Fibroblast of the aortic adventitia (primary cell): ENCODE data around the gene CNTN3. TPM values are rescaled to one million over a fixed set of nuclear protein-coding genes. Genes with fewer than 3 reads are reported as not detected.
A peak's percentile ranks its signal among the peaks of the same experiment; 100 is the strongest.

Source experiments
- DNase-seq: peaks from one replicate; pipeline ENCODE4 v3.0.0-alpha.2; 2010; ENCODE audit warnings: low read depth
- H3K4me3 ChIP-seq: 2 replicates; pipeline ENCODE4 v1.5.1; 2011; ENCODE audit warnings: low read depth, mild to moderate bottlenecking, control low read depth, low read length, moderate library complexity
- total RNA-seq: library from RNA; depleted of rRNA; stranded (reverse); fragments of >200 nt; gene quantifications from 2 replicates; pipeline ENCODE4 v1.2.3, GENCODE V29; 2012; ENCODE audit warnings: low replicate concordance
- TF ChIP-seq, protein P1 (sequence below): IDR thresholded peaks from 2 replicates; pipeline ENCODE4 v1.5.1; 2011; ENCODE audit warnings: mild to moderate bottlenecking, low read length, control low read depth, inconsistent platforms; ENCODE audit not compliant: insufficient read depth

CNTN3 gene
- total RNA-seq, 1 donor = 2.4 TPM

DNA sequence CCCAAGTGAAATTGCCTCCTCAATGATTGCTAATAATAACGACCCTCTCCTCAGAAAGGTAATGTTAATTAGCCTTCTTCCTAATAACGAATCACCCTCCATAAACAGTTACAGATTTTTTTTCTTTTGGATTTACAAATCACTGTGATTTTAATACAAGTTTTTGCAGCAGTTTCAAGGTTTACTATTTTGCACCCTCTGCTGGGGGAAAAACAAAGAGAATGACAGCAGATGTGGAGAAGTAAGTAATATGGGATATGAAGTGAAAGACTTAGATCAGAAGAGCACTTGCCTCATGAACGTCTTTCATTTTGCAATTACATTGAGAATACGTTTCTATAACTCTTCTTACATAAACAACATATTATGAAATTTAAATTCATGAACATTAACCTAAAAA is 16.1 kb upstream of the CNTN3 start:
- TF ChIP-seq, protein P1, sequence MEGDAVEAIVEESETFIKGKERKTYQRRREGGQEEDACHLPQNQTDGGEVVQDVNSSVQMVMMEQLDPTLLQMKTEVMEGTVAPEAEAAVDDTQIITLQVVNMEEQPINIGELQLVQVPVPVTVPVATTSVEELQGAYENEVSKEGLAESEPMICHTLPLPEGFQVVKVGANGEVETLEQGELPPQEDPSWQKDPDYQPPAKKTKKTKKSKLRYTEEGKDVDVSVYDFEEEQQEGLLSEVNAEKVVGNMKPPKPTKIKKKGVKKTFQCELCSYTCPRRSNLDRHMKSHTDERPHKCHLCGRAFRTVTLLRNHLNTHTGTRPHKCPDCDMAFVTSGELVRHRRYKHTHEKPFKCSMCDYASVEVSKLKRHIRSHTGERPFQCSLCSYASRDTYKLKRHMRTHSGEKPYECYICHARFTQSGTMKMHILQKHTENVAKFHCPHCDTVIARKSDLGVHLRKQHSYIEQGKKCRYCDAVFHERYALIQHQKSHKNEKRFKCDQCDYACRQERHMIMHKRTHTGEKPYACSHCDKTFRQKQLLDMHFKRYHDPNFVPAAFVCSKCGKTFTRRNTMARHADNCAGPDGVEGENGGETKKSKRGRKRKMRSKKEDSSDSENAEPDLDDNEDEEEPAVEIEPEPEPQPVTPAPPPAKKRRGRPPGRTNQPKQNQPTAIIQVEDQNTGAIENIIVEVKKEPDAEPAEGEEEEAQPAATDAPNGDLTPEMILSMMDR = peak; percentile 56
- peak; percentile 74 for DNase-seq

DNA sequence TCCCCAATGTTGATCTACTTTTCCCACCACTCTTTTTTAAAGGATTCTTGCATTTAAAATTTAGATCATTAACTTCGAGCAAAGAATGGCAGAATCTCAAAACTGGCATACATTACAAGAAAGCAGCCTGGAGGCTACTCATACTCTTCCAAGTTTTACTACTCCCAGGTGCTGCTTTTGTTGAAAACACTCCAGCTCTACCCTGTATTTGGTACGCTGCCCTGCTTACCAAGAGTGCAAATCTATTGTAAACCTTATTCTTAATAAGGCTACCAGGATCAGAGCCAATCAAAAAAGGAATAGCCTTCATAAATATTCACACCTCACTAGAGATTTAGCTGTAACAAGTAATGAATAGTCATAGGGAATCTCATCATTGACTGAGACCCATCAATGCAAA is 11.6 kb upstream of the CNTN3 start:
- TF ChIP-seq, protein P1 = no peak

More for the DNA sequence above, 16.1 kb upstream of the CNTN3 start:
- no peak overlapping the region for H3K4me3 ChIP-seq

DNA sequence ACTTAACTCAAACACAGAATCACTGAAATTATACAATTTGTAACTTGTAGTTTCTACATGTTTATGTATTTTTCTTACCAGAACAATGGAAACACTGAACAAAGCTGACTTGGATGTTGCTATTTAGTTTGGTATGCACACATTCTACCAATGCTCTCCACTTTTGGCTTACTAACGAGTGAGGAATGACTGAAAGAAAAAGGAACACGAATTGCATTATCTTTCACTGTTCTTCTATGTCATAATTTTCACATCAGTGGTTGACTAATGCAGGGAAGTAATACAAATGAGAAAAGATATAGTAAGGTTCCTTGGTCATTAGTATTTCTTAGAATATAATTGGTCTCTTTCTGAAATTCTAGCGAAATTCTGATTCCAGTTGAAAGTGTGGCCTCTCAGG is 9.8 kb upstream of the CNTN3 start:
- TF ChIP-seq, protein P1 = no peak
- DNase-seq = peak; percentile 86
- H3K4me3 ChIP-seq = no peak overlapping the region

More for the DNA sequence above, 11.6 kb upstream of the CNTN3 start:
- no peak overlapping the region for H3K4me3 ChIP-seq
- no peak for DNase-seq

DNA sequence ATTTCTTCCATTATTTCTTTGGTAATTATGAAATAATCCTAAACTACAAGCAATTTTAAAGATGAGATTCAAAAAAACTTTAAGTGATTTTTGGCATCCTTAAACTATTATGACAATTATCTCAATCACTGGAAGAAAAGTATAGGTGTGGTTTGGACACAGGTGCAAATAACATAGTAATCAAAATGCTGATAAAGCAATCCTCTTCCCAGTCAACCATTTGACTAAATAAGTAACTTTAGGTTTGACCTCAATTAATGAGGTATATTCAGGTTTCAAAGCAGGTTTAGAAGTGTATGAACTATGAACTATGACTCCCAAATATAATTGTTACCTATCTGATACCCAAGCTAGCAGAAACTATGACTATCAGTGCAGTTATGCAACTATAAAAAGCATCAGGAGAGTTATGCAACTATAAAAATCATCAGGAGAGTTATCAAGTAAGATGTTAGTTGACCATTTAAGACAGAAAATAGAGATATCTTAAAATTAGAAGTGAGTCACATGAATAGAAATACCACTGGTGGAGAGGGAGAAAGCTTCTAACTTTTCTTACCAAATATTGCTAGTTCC is 8.9 kb upstream of the CNTN3 start:
- TF ChIP-seq, protein P1 = no peak
- DNase-seq = peak; percentile 37
- no peak overlapping the region for H3K4me3 ChIP-seq

DNA sequence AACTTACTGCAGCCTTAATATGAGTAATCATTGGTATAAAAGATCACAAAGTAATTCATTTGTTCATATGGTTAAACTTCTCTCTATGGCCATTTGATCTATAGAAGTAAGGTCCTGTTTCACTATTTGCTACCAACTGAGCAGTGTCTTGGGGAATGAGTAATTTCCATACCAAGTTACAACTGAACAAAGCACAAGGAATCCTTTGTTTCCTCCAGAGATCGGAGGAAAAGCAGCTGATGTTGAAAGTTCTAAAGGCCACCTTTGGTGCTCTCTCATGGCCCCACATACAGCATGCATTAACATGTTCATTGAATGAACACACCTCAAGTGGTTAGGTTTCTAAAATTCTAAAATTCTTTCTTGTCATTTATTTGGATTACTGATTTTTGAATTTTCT is 7.1 kb upstream of the CNTN3 start:
- no peak overlapping the region for H3K4me3 ChIP-seq
- DNase-seq = no peak
- TF ChIP-seq, protein P1 = no peak

DNA sequence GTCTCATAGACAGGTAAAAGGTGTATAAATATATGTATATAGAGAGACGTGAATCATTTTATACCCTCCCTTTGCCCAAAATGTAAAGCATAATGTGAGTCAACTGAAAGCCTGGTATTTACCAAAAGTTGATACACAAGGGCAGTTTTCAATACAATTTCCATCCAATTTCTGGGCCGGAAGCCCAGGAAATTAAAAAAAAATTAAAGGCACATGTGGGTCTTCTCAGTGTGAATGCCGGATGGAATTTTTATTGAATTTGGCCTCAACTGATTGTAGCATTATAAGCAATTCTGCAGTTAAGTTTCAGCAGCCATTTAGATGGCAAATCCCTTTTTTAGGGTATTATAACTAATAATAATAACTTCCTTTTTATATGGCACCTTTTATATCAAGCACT is 3.3 kb upstream of the CNTN3 start:
- TF ChIP-seq, protein P1 = no peak
- DNase-seq = no peak
- no peak overlapping the region for H3K4me3 ChIP-seq

DNA sequence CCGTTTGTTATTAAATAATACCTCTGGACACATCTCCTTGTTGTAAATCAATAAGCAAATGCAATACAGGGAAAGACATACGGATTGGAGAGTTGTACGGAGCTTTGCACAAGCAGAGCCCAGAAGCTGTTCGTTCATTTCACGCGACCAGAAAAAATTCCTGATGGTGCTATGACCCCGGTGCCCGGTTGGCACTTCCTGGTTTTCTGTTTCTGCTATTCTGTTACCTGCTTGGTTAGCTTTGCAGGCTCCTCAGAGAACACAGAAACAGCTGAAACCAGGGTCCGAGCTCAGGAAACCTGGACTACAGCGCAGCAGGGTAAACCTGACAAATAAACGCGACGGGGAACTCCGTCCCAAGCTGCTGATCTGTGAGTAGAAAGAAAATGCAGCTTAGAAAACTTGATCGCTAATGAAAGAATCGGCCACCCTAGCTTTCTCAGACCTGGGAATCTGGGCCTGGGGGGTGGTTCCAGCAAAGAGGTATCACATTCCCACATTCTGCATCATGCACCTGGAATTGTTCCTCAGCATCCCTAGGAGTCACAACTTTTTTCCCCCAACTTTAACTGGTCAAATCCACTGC is 845 bp downstream of the CNTN3 start:
- peak overlapping the region; percentile 74 for H3K4me3 ChIP-seq
- TF ChIP-seq, protein P1 = no peak
- DNase-seq = no peak
